Ovary (tissue), 10 donors: ENCODE results near the gene NOX5. TPM values are rescaled to one million over a fixed set of nuclear protein-coding genes. Genes with fewer than 3 reads are reported as not detected.

Experiments
- DNase-seq, 5 donors: peaks; one replicate each; pipeline ENCODE4 v3.0.0-alpha.2; 2019 to 2020
- H3K27ac ChIP-seq, 2 donors: fragments of 200-600 bp; one replicate each; pipeline versions ENCODE4 v1.5.1 to v1.8.0; 2019 to 2022
- H3K27me3 ChIP-seq: fragments of 200-600 bp; one replicate; pipeline ENCODE4 v1.8.0; 2022
- H3K36me3 ChIP-seq: fragments of 200-600 bp; sonication (generic); one replicate; pipeline ENCODE4 v1.5.1; 2019
- H3K4me1 ChIP-seq: one replicate; pipeline ENCODE4 v1.8.1; 2013; ENCODE audit warnings: mild to moderate bottlenecking, moderate library complexity; ENCODE audit not compliant: insufficient read depth
- H3K4me3 ChIP-seq: fragments of 200-600 bp; sonication (generic); one replicate; pipeline ENCODE4 v1.5.1; 2017
- H3K9me3 ChIP-seq, 2 donors: fragments of 200-600 bp in 1 of 2; sonication (generic) in 1 of 2; one replicate each; pipeline versions ENCODE4 v1.5.1 to v1.8.1; 2013 to 2019; ENCODE audit warnings: mild to moderate bottlenecking in 1 of 2, moderate library complexity in 1 of 2
- CTCF ChIP-seq, 3 donors: fragments of 450-650 bp in 2 of 3; fragments of 200-600 bp in 1 of 3; IDR thresholded peaks; one replicate each; pipeline versions ENCODE4 v1.5.1 to v1.8.0; 2016 to 2022; ENCODE audit warnings: antibody characterized with exemption in 3 of 3, mild to moderate bottlenecking in 1 of 3
- EP300 ChIP-seq: sonication (generic); formaldehyde crosslinking; IDR thresholded peaks from one replicate; pipeline ENCODE4 v1.6.1; 2017; ENCODE audit warnings: antibody characterized with exemption
- POLR2A ChIP-seq: fragments of 450-650 bp; IDR thresholded peaks from one replicate; pipeline ENCODE4 v1.6.1; 2017; ENCODE audit warnings: antibody characterized with exemption, mild to moderate bottlenecking, moderate library complexity
- WGBS, 3 donors: extraction: QIAGEN DNeasy Blood & Tissue Kit in 1 of 3; methylation state at CpG; one replicate each; pipeline versions ENCODE4 v1.1.5 to v1.1.7; 2013 to 2017; 5-methylcytosine and 5-hydroxymethylcytosine counted together
- intact Hi-C, 4 donors: fragments of 100-400 bp; cut with DNase I; formaldehyde crosslinking; loops; one replicate each; pipeline versions ENCODE4 v1.11.0 to v1.15.1; 2022 to 2023
- long read RNA-seq, 3 donors: library from polyadenylated mRNA in 2 of 3; unstranded in 2 of 3; transcript quantifications; one replicate each; pipeline ENCODE4 v2.0.0 and lab custom pipeline, GENCODE V29; 2021 to 2026
- polyA plus RNA-seq, 2 donors: library from polyadenylated mRNA; stranded (reverse); fragments of 200-250 nt in 1 of 2; fragments of 350-450 nt in 1 of 2; fragmentation: Illumina TruSeq in 1 of 2; extraction: RNeasy Lipid Tissue Mini Kit (QIAGEN cat#74804) in 1 of 2; gene quantifications; one replicate each; pipeline ENCODE4 v1.2.3, GENCODE V29; 2013 to 2014
- total RNA-seq, 7 donors: library from RNA; depleted of rRNA in 2 of 7; stranded (reverse); fragments of >200 nt in 2 of 7; fragmentation: NEBNext Ultra II Directional in 3 of 7; extraction: Animal tissue kit (Norgen Biotek cat#: 25700) in 3 of 7; gene quantifications; one replicate each; pipeline versions ENCODE4 v1.1.0 to v1.2.4, GENCODE V29; 2016 to 2023
- donor health status: DM: no; HTN: no; CAD: no; lungs with moderate emphysema.
- donor health status: DM: no; HTN: no; CAD: no.
- donor health status: Bipolar disorder and iron deficiency.
- donor health status: DM: yes; HTN: yes; CAD: no.
- donor health status: DM: no; HTN: no; CAD: no.
- donor health status: DM: yes; HTN: yes; CAD: no.

NOX5 gene
- total RNA-seq (1 to 10 TPM in 1 of 7 donors, under 1 TPM in 5, not detected in 1; 0.10 to 1.5 (median 0.31) TPM), polyA plus RNA-seq (1 to 10 TPM in 1 of 2 donors, under 1 TPM in 1; 0.54 to 1.1 TPM)
- long read RNA-seq, donor 1, partial matches to known transcripts = 0 of 1 reads
- long read RNA-seq, donor 1, other reads (novel, unspliced or antisense) = 1 of 1 reads
- long read RNA-seq, donor 2 = 0 reads
- long read RNA-seq, donor 3, partial matches to known transcripts = 1 of 8 reads
- long read RNA-seq, donor 3, other reads (novel, unspliced or antisense) = 4 of 8 reads

GRCh38 chr15:69014454-69014853 is at the start of gene NOX5:
NOX5 (plus strand) TSS chr15:69014695; CDS start chr15:69014736, 41 bp downstream.
- intact Hi-C loops = no loop called here
- H3K27ac ChIP-seq = no peak within 1 kb of the TSS
- H3K4me1 ChIP-seq = no peaks in the 10 kb centered on the region
- no peaks in the 10 kb centered on the region for H3K36me3 ChIP-seq
- no peaks in the 10 kb centered on the region for H3K27me3 ChIP-seq
- H3K4me3 ChIP-seq = no peak within 1 kb of the TSS
- WGBS, 3 donors = 71 to 91% (median 82%) methylated on average over 1 of the region's 1 CpG
- H3K9me3 ChIP-seq = no peaks in the 10 kb centered on the region
- DNase-seq = no peak
- TF ChIP-seq POLR2A = no peak
- TF ChIP-seq EP300 = no peak
- no peak for TF ChIP-seq CTCF (IDR thresholded peaks at IDR 0.05)

GRCh38 chr15:68966996-68967395 is 47.5 kb upstream of the NOX5 start:
- 68 to 72% (median 71%) methylated on average over 5 of the region's 5 CpGs for WGBS, 3 donors
- H3K36me3 ChIP-seq = no peaks in the 10 kb centered on the region
- intact Hi-C loops = no loop called here
- no peak for TF ChIP-seq POLR2A
- TF ChIP-seq CTCF (IDR thresholded peaks at IDR 0.05) = no peak
- no peak for TF ChIP-seq EP300
- H3K27me3 ChIP-seq = no peaks in the 10 kb centered on the region
- H3K4me1 ChIP-seq = no peaks in the 10 kb centered on the region
- no peak overlapping the region for H3K4me3 ChIP-seq
- no peaks in the 10 kb centered on the region for H3K9me3 ChIP-seq
- no peak overlapping the region for H3K27ac ChIP-seq
- no peak for DNase-seq

- Histone ChIP-seq H3K36me3 (no peaks in the 10 kb centered on the region), H3K27me3 (no peaks in the 10 kb centered on the region), H3K27ac (no peak overlapping the region), H3K9me3 (no peaks in the 10 kb centered on the region), H3K4me3 (no peak overlapping the region), H3K4me1 (no peaks in the 10 kb centered on the region)
- no peak for DNase-seq
- no peak for TF ChIP-seq EP300
- no peak for TF ChIP-seq POLR2A
- no peak for TF ChIP-seq CTCF (IDR thresholded peaks at IDR 0.05)
- intact Hi-C loops = no loop called here
These were observed 46.5 kb upstream of the NOX5 start for GRCh38 chr15:68967948-68968347.

- Histone ChIP-seq H3K9me3 (no peaks in the 10 kb centered on the region), H3K27ac (no peak overlapping the region), H3K4me1 (no peaks in the 10 kb centered on the region), H3K4me3 (no peak overlapping the region), H3K27me3 (no peaks in the 10 kb centered on the region), H3K36me3 (no peaks in the 10 kb centered on the region)
- intact Hi-C loops = no loop called here
- DNase-seq = no peak
- TF ChIP-seq EP300 (no peak), CTCF (IDR thresholded peaks at IDR 0.05) (no peak), POLR2A (no peak)
These were observed 45.2 kb upstream of the NOX5 start for GRCh38 chr15:68969298-68969697.
